HG03342 (cell line): ENCODE data around the gene TMEM88.

Experiments used
- ATAC-seq: cut with Tn5 transposase; IDR thresholded peaks from one replicate; pipeline ENCODE4 v1.9.1; 2021; ENCODE audit warnings: mild to moderate bottlenecking, moderate library complexity; ENCODE audit not compliant: unreplicated experiment

TMEM88 gene

GRCh38 chr17:7843257-7843535, 11.7 kb upstream of the TMEM88 start:
- ATAC-seq, result no peak

GRCh38 chr17:7843536-7844291, 11.2 kb upstream of the TMEM88 start:
- peak; percentile 18 for ATAC-seq

- ATAC-seq, result peak; percentile 48
These were observed 10.3 kb upstream of the TMEM88 start for GRCh38 chr17:7844292-7845154.

- no peak for ATAC-seq
These were observed 9.4 kb upstream of the TMEM88 start for GRCh38 chr17:7845359-7846062.

- no peak for ATAC-seq
These were observed 8.7 kb upstream of the TMEM88 start for GRCh38 chr17:7846063-7846735.

- no peak for ATAC-seq
These were observed 7.9 kb upstream of the TMEM88 start for GRCh38 chr17:7846765-7847661.

- ATAC-seq, result no peak
These were observed 6.7 kb upstream of the TMEM88 start for GRCh38 chr17:7848131-7848579.

GRCh38 chr17:7848739-7849129, 6.1 kb upstream of the TMEM88 start:
- no peak for ATAC-seq

- ATAC-seq, result no peak
These were observed 5.6 kb upstream of the TMEM88 start for GRCh38 chr17:7849130-7849750.

- ATAC-seq, result no peak
These were observed 4.9 kb upstream of the TMEM88 start for GRCh38 chr17:7849751-7850504.

GRCh38 chr17:7850701-7851437, 4.0 kb upstream of the TMEM88 start:
- ATAC-seq, result no peak

- ATAC-seq, result peak; percentile 64
These were observed 3.2 kb upstream of the TMEM88 start for GRCh38 chr17:7851438-7852261.

GRCh38 chr17:7852262-7852670, 2.6 kb upstream of the TMEM88 start:
- ATAC-seq, result no peak

- ATAC-seq, result no peak
These were observed 1.8 kb upstream of the TMEM88 start for GRCh38 chr17:7852919-7853690.

GRCh38 chr17:7853691-7854038, 1.2 kb upstream of the TMEM88 start:
- no peak for ATAC-seq

GRCh38 chr17:7854078-7854777, 638 bp upstream of the TMEM88 start:
- ATAC-seq, result no peak
